ENCODE measurements around the gene EEIG2. TPM values are rescaled to one million over a fixed set of nuclear protein-coding genes. Genes with fewer than 3 reads are reported as not detected.

EEIG2 gene
- total and polyA plus RNA-seq, 9 of the 15 experiments (the other 6 are each of a cell fraction or from before 2014, with no cell fraction given): 6.1 to 26.9 (median 15.2) TPM

DNA sequence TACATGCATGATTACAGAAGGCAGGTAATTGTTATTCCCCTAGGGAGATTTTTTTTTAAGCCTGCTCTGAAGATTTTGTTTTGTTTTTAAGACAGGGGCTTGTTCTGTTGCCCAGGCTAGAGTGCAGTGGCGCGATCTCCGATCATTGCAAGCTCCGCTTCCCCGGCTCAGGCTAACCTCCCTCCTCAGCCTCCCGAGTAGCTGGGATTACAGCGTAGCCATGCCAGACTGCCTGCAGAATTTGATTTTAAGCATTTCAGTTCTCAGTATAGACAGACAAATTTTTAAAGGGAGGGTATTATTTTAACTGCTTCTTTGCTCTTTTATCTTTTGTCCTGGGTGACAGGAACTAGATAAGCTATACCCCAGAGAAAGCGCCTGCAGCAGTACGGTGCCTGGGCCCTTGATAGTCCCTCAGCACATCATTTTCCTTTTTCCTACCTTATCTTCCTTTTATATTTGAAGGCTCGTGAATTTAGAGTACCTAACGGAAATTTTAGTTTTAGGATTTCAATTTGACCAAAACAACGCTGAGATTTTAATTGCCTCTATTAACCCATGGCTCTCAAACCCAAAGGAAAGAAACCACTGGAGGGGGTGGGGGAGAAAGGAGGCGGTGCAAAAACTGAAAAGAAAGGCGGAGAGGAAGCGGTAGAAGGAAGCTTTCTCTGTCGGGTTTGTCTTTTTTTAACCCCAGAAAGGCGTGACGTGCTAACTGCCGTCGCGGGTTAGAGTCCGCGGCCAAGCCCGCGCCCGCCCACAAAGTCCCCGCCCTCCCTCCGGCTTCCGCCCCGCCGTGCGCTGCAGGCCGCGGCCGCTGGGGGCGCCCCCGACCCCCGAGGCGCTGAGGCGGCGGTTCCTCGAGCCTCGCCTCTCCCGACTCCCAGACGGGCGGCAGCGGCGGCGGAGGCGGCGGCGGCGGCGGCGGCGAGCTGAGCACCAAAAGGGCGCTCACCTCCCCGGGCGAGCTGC, at the start of gene EEIG2 (continued):
- peak; percentile 51; the same call in 1 of the 2 replicates for TF ChIP-seq SUPT5H (IDR thresholded peaks at IDR 0.05)
- no peak for TF ChIP-seq ZNF785 (CRISPR knock-in tag; IDR thresholded peaks at IDR 0.05)
- no peak for TF ChIP-seq HEY1 (CRISPR knock-in tag; IDR thresholded peaks at IDR 0.05; ENCODE audit: borderline replicate concordance)
- peak in 1 of 2 experiments; percentile 67; a peak in 1 of 4 replicates for TF ChIP-seq ZNF318 (IDR thresholded peaks at IDR 0.05; ENCODE audit: borderline replicate concordance in 1 of 2, low read depth in 1 of 2)
- TF ChIP-seq HSF4 (CRISPR knock-in tag; IDR thresholded peaks at IDR 0.05; ENCODE audit: borderline replicate concordance): no peak
- no peak for TF ChIP-seq NFXL1 (CRISPR knock-in tag; IDR thresholded peaks at IDR 0.05)
- TF ChIP-seq SMAD3 (CRISPR knock-in tag; conservative IDR thresholded peaks at IDR 0.05): no peak; the same call in 1 of the 2 replicates
- TF ChIP-seq PPARD (CRISPR knock-in tag; IDR thresholded peaks at IDR 0.05): no peak
- TF ChIP-seq, protein P1, sequence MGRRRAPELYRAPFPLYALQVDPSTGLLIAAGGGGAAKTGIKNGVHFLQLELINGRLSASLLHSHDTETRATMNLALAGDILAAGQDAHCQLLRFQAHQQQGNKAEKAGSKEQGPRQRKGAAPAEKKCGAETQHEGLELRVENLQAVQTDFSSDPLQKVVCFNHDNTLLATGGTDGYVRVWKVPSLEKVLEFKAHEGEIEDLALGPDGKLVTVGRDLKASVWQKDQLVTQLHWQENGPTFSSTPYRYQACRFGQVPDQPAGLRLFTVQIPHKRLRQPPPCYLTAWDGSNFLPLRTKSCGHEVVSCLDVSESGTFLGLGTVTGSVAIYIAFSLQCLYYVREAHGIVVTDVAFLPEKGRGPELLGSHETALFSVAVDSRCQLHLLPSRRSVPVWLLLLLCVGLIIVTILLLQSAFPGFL (CRISPR knock-in tag; IDR thresholded peaks at IDR 0.05): no peak
- TF ChIP-seq, protein P2, sequence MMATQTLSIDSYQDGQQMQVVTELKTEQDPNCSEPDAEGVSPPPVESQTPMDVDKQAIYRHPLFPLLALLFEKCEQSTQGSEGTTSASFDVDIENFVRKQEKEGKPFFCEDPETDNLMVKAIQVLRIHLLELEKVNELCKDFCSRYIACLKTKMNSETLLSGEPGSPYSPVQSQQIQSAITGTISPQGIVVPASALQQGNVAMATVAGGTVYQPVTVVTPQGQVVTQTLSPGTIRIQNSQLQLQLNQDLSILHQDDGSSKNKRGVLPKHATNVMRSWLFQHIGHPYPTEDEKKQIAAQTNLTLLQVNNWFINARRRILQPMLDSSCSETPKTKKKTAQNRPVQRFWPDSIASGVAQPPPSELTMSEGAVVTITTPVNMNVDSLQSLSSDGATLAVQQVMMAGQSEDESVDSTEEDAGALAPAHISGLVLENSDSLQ (IDR thresholded peaks at IDR 0.05): peak; percentile 38; the same call in 1 of the 2 replicates
- no peak for TF ChIP-seq ZNF699 (CRISPR knock-in tag; IDR thresholded peaks at IDR 0.05; ENCODE audit: insufficient replicate concordance)
- TF ChIP-seq SMARCA4 (IDR thresholded peaks at IDR 0.05): peak; percentile 82
- TF ChIP-seq, protein P3, sequence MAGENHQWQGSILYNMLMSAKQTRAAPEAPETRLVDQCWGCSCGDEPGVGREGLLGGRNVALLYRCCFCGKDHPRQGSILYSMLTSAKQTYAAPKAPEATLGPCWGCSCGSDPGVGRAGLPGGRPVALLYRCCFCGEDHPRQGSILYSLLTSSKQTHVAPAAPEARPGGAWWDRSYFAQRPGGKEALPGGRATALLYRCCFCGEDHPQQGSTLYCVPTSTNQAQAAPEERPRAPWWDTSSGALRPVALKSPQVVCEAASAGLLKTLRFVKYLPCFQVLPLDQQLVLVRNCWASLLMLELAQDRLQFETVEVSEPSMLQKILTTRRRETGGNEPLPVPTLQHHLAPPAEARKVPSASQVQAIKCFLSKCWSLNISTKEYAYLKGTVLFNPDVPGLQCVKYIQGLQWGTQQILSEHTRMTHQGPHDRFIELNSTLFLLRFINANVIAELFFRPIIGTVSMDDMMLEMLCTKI (IDR thresholded peaks at IDR 0.05; ENCODE audit: partially characterized antibody): no peak
- peak; percentile 46 for TF ChIP-seq CBFA2T2 (conservative IDR thresholded peaks at IDR 0.05)
- no peak for TF ChIP-seq POLR2H (tag; IDR thresholded peaks at IDR 0.05; ENCODE audit: low read depth)

Measured in K562 (cell line).